Measurements from ENCODE around the gene CR2. TPM values are rescaled to one million over a fixed set of nuclear protein-coding genes. Genes with fewer than 3 reads are reported as not detected.
A peak's percentile ranks its signal among the peaks of the same experiment; 100 is the strongest.
"Not testable (repeated sequence)": the region's sequence is repeated elsewhere in the genome, so short reads cannot be mapped to it uniquely, and the experiment has no call there.

Gene CR2
- total and polyA plus RNA-seq, 4 donors: 0.06 to 3.6 (median 0.48) TPM

DNA sequence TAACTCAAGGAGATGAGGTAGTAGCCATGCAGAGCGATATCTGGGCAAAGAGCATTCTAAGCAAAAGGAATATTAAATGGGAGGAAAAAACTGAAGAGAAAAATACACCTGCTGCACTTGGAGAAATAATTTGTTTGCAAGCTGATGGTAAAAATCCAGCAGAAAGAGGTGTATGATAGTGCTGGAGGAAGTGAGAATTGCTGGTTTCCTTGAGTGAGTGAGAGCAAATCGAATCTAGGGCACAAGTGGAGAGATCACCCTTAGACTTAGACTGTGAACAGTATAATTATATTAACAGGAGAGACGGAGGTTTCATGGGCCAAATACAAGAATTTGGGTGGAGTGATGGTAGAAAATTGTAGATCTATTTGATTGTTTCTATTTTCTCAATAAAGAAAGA, 39.1 kb downstream of the CR2 start:
- H3K4me3 ChIP-seq: no peak overlapping the region
- WGBS, 2 donors: 82 to 85% methylated on average over 3 of the region's 3 CpGs
- H3K4me1 ChIP-seq (ENCODE audit: control insufficient read depth in 5 of 5, insufficient read depth in 5 of 5, low read length in 5 of 5): peaks cover 0 to 6% (median 0%) of the 10 kb centered on the region in 5 donors
- peaks cover 0 to 40% (median 36%) of the 10 kb centered on the region in 3 donors for H3K27me3 ChIP-seq (ENCODE audit: control insufficient read depth in 3 of 3, insufficient read depth in 3 of 3, low read length in 2 of 3)
- TF ChIP-seq, protein P1, sequence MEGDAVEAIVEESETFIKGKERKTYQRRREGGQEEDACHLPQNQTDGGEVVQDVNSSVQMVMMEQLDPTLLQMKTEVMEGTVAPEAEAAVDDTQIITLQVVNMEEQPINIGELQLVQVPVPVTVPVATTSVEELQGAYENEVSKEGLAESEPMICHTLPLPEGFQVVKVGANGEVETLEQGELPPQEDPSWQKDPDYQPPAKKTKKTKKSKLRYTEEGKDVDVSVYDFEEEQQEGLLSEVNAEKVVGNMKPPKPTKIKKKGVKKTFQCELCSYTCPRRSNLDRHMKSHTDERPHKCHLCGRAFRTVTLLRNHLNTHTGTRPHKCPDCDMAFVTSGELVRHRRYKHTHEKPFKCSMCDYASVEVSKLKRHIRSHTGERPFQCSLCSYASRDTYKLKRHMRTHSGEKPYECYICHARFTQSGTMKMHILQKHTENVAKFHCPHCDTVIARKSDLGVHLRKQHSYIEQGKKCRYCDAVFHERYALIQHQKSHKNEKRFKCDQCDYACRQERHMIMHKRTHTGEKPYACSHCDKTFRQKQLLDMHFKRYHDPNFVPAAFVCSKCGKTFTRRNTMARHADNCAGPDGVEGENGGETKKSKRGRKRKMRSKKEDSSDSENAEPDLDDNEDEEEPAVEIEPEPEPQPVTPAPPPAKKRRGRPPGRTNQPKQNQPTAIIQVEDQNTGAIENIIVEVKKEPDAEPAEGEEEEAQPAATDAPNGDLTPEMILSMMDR (IDR thresholded peaks at IDR 0.05; ENCODE audit: control extremely low read depth, extremely low read depth): no peak
- H3K36me3 ChIP-seq (ENCODE audit: control insufficient read depth in 4 of 4, insufficient read depth in 4 of 4, low read length in 4 of 4): no peaks in the 10 kb centered on the region
- no peak overlapping the region for H3K9ac ChIP-seq (ENCODE audit: insufficient read depth in 1 of 2, low read length in 2 of 2)
- DNase-seq (no peak), ATAC-seq (ENCODE audit: insufficient read depth, low FRiP score) (no peak)
- no peak overlapping the region for H3K27ac ChIP-seq (ENCODE audit: low read depth in 1 of 2, low read length in 1 of 2)
- H3K9me3 ChIP-seq (ENCODE audit: control insufficient read depth in 4 of 4, insufficient read depth in 3 of 4, low read length in 3 of 4): peaks cover 0 to 3% (median 0%) of the 10 kb centered on the region in 4 donors

DNA sequence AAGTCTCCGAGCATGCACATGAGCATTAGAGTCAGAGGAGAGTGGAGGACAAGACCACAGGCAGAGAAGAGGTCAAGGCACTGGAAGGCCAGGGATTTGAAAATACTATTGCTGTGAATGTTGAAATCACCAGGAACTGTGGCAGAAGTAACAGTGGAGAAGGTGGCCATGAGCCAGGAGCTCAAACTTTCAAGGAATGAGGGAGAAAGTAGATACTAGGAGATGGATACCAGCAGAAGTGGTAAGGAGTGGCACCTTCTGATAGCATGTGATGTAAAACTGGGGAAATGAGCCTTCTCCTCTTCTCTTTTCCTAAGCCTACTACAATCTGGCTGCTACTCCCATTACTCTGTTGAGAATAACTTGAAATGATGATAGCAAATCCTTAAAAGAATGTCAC, 40.0 kb downstream of the CR2 start:
- H3K9ac ChIP-seq (ENCODE audit: insufficient read depth in 1 of 2, low read length in 2 of 2): no peak overlapping the region

DNA sequence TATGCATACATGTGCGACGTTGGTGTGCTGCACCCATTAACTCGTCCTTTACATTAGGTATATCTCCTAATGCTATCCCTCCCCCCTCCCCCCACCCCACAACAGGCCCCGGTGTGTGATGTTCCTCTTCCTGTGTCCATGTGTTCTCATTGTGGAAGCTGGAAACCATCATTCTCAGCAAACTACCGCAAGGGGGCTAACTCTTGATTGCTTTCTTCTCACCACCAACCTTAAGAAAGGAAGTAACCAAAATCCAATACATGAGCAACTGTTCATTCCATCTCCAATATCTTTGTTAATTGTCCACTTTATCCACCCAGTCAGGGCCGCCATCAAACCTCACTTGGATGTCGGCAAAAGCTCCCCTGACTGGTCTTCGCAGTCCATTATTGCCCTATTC, 41.2 kb downstream of the CR2 start:
- H3K9ac ChIP-seq (ENCODE audit: insufficient read depth in 1 of 2, low read length in 2 of 2); H3K9me3 ChIP-seq (ENCODE audit: control insufficient read depth in 4 of 4, insufficient read depth in 3 of 4, low read length in 3 of 4); ATAC-seq (ENCODE audit: insufficient read depth, low FRiP score); H3K27ac ChIP-seq (ENCODE audit: low read depth in 1 of 2, low read length in 1 of 2); H3K4me1 ChIP-seq (ENCODE audit: control insufficient read depth in 5 of 5, insufficient read depth in 5 of 5, low read length in 5 of 5); DNase-seq; H3K4me3 ChIP-seq; H3K36me3 ChIP-seq (ENCODE audit: control insufficient read depth in 4 of 4, insufficient read depth in 4 of 4, low read length in 4 of 4): not testable (repeated sequence)
- peaks cover 0 to 48% (median 39%) of the 10 kb centered on the region in 3 donors for H3K27me3 ChIP-seq (ENCODE audit: control insufficient read depth in 3 of 3, insufficient read depth in 3 of 3, low read length in 2 of 3)
- WGBS, 2 donors: 69 to 82% methylated on average over 8 of the region's 8 CpGs

More for the DNA sequence above, 40.0 kb downstream of the CR2 start:
- WGBS, 2 donors: 92 to 100% methylated on average over 1 of the region's 1 CpG
- Histone ChIP-seq H3K36me3 (ENCODE audit: control insufficient read depth in 4 of 4, insufficient read depth in 4 of 4, low read length in 4 of 4) (no peaks in the 10 kb centered on the region), H3K4me3 (no peak overlapping the region), H3K9me3 (ENCODE audit: control insufficient read depth in 4 of 4, insufficient read depth in 3 of 4, low read length in 3 of 4) (peaks cover 0 to 3% (median 0%) of the 10 kb centered on the region in 4 donors), H3K4me1 (ENCODE audit: control insufficient read depth in 5 of 5, insufficient read depth in 5 of 5, low read length in 5 of 5) (peaks cover 0 to 6% (median 0%) of the 10 kb centered on the region in 5 donors), H3K27me3 (ENCODE audit: control insufficient read depth in 3 of 3, insufficient read depth in 3 of 3, low read length in 2 of 3) (peaks cover 0 to 45% (median 39%) of the 10 kb centered on the region in 3 donors), H3K27ac (ENCODE audit: low read depth in 1 of 2, low read length in 1 of 2) (no peak overlapping the region)
- ATAC-seq (ENCODE audit: insufficient read depth, low FRiP score) (no peak), DNase-seq (no peak)
- TF ChIP-seq, protein P1 (IDR thresholded peaks at IDR 0.05; ENCODE audit: control extremely low read depth, extremely low read depth): no peak

DNA sequence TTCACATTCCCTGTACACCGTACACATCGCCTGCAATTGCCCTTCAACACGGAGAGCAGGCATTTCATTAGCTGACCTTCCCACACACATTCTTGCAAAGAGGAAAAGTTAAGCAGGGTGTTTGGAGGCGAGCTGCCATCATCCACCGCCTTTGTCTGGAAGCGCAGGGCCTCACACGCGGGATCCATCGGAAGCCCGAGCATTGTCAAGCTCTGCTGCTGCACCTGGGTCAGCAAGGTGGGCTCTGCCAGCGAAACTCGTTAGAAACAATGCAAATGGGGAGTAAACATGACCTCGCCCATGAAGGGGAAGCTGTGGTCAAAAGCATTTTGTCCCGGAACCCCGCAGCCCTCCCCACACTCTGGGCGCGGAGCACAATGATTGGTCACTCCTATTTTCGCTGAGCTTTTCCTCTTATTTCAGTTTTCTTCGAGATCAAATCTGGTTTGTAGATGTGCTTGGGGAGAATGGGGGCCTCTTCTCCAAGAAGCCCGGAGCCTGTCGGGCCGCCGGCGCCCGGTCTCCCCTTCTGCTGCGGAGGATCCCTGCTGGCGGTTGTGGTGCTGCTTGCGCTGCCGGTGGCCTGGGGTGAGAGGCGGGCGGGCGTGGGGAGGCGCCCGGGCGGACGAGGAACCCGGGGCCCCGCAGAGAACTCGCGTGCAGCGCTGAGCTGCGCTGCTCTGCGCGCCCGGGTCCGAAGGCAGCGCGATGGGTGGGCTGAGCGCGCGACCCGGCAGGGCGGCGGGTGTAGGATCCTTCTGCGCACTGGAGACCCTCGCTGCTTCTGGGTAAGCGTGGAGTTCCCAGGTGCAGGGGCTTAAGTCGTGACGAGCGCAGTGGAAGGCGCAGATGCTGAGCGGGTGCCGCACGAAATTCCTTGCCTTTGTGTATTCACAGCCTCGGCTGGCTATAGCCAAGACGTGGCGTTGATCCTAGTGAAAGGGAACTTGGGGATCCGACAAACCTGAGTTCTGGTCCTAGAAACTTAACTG, 42.0 kb downstream of the CR2 start, which contains the start of gene CR1:
CR1 (plus strand) TSS at position 357 of the 992 bp plus-strand sequence; CDS start at position 468, 111 bp downstream.
- ATAC-seq (ENCODE audit: insufficient read depth, low FRiP score): peak; percentile 68
- Histone ChIP-seq H3K4me3 (peak within 1 kb of the TSS; percentile 47), H3K27me3 (ENCODE audit: control insufficient read depth in 3 of 3, insufficient read depth in 3 of 3, low read length in 2 of 3) (peaks cover 0 to 48% (median 41%) of the 10 kb centered on the region in 3 donors), H3K9me3 (ENCODE audit: control insufficient read depth in 4 of 4, insufficient read depth in 3 of 4, low read length in 3 of 4) (peaks cover 0 to 3% (median 0%) of the 10 kb centered on the region in 4 donors), H3K4me1 (ENCODE audit: control insufficient read depth in 5 of 5, insufficient read depth in 5 of 5, low read length in 5 of 5) (peaks cover 0 to 6% (median 0%) of the 10 kb centered on the region in 5 donors), H3K9ac (ENCODE audit: insufficient read depth in 1 of 2, low read length in 2 of 2) (no peak within 1 kb of the TSS), H3K27ac (ENCODE audit: low read depth in 1 of 2, low read length in 1 of 2) (peak within 1 kb of the TSS in 1 of 2 donors; percentile 72), H3K36me3 (ENCODE audit: control insufficient read depth in 4 of 4, insufficient read depth in 4 of 4, low read length in 4 of 4) (no peaks in the 10 kb centered on the region)
- WGBS, 2 donors: 3 to 4% methylated on average over 67 to 68 of the region's 68 CpGs
- DNase-seq: peak; percentile 17 to 27 (median 23)
- TF ChIP-seq, protein P1 (IDR thresholded peaks at IDR 0.05; ENCODE audit: control extremely low read depth, extremely low read depth): no peak

Data from lung (tissue), 12 donors.